Gastrocnemius medialis (tissue), 4 donors: ENCODE results near the gene NFAT5.
"Not testable (repeated sequence)": the region's sequence is repeated elsewhere in the genome, so short reads cannot be mapped to it uniquely, and the experiment has no call there.

Experiments
- CTCF ChIP-seq, 5 experiments: fragments of 450-650 bp in 3 of 5; fragments of 200-600 bp in 2 of 5; sonication (generic) in 2 of 5; IDR thresholded peaks in 4 of 5; conservative IDR thresholded peaks in 1 of 5; 1 replicate in 4 of 5; 2 replicates in 1 of 5; pipeline ENCODE4 v1.5.1; 2016 to 2019; ENCODE audit warnings: antibody characterized with exemption in 5 of 5, mild to moderate bottlenecking in 3 of 5, moderate library complexity in 3 of 5
- POLR2A ChIP-seq, 2 donors: fragments of 450-650 bp; IDR thresholded peaks; one replicate each; pipeline ENCODE4 v1.6.1; 2017; ENCODE audit warnings: antibody characterized with exemption in 2 of 2, mild to moderate bottlenecking in 2 of 2, moderate library complexity in 2 of 2

GRCh38 chr16:69517914-69518313 lies 47.9 kb upstream of the NFAT5 start:
- not testable (repeated sequence) for TF ChIP-seq CTCF (IDR thresholded peaks at IDR 0.05 in 4 of 5, conservative IDR thresholded peaks at IDR 0.05 in 1 of 5); POLR2A (IDR thresholded peaks at IDR 0.05)
